GM12891 (cell line): ENCODE measurements around the gene ATP6V1G3.

Experiments
- POLR2A ChIP-seq: IDR thresholded peaks from 2 replicates; pipeline ENCODE4 v1.6.1; 2011; ENCODE audit warnings: low read depth, low read length, control low read depth
- POLR2AphosphoS5 ChIP-seq: IDR thresholded peaks from 2 replicates; pipeline ENCODE4 v1.6.1; 2011; ENCODE audit warnings: low read depth, low read length, control low read depth

- TF ChIP-seq POLR2AphosphoS5 (no peak), POLR2A (no peak)
Measured at GRCh38 chr1:198542632-198543031, 2.2 kb upstream of the ATP6V1G3 start.
